H9 (cell line): ENCODE data around the gene CCSER2. TPM values are rescaled to one million over a fixed set of nuclear protein-coding genes. Genes with fewer than 3 reads are reported as not detected.

Experiments
- DNase-seq: peaks from one replicate; pipeline ENCODE4 v3.0.0-alpha.2; 2017
- H2AFZ ChIP-seq: one replicate; pipeline ENCODE4 v1.6.1; 2013; ENCODE audit warnings: mild to moderate bottlenecking, low read length, control low read depth, moderate library complexity
- H2AK5ac ChIP-seq: 2 replicates; pipeline ENCODE4 v1.6.1; 2013; ENCODE audit warnings: low read length, control low read depth, mixed read lengths; ENCODE audit not compliant: insufficient read length
- H2BK120ac ChIP-seq: one replicate; pipeline ENCODE4 v1.6.1; 2013; ENCODE audit warnings: low read depth, mild to moderate bottlenecking, low read length, control low read depth, inconsistent platforms; ENCODE audit not compliant: poor library complexity, severe bottlenecking
- H2BK12ac ChIP-seq: 2 replicates; pipeline ENCODE4 v1.6.1; 2013; ENCODE audit warnings: low read length, control low read depth, mixed read lengths, low read depth; ENCODE audit not compliant: insufficient read length
- H2BK15ac ChIP-seq: 2 replicates; pipeline ENCODE4 v1.6.1; 2013; ENCODE audit warnings: low read depth, low read length, control low read depth
- H2BK20ac ChIP-seq: one replicate; pipeline ENCODE4 v1.6.1; 2013; ENCODE audit warnings: low read depth, mild to moderate bottlenecking, low read length, control low read depth, inconsistent platforms; ENCODE audit not compliant: poor library complexity, severe bottlenecking
- H2BK5ac ChIP-seq: 2 replicates; pipeline ENCODE4 v1.6.1; 2013; ENCODE audit warnings: low read length, control low read depth, mixed read lengths; ENCODE audit not compliant: insufficient read length
- H3K14ac ChIP-seq: 2 replicates; pipeline ENCODE4 v1.6.1; 2013; ENCODE audit warnings: low read length, control low read depth; ENCODE audit not compliant: insufficient read depth
- H3K18ac ChIP-seq: 2 replicates; pipeline ENCODE4 v1.6.1; 2013; ENCODE audit warnings: low read depth, mild to moderate bottlenecking, mixed read lengths, low read length, control low read depth; ENCODE audit not compliant: insufficient read length
- H3K23ac ChIP-seq: 2 replicates; pipeline ENCODE4 v1.6.1; 2013; ENCODE audit warnings: low read length, control low read depth, mixed read lengths, low read depth; ENCODE audit not compliant: insufficient read length
- H3K23me2 ChIP-seq: 2 replicates; pipeline ENCODE4 v1.6.1; 2013; ENCODE audit warnings: low read depth, mild to moderate bottlenecking, mixed read lengths, low read length, control low read depth; ENCODE audit not compliant: insufficient read length, poor library complexity, severe bottlenecking
- H3K27ac ChIP-seq: 2 replicates; pipeline ENCODE4 v1.5.1; 2013; ENCODE audit warnings: low read length, control low read depth, mixed read lengths, low read depth; ENCODE audit not compliant: insufficient read length
- H3K27me3 ChIP-seq: 2 replicates; pipeline ENCODE4 v1.6.1; 2013; ENCODE audit warnings: low read length, control low read depth, inconsistent platforms; ENCODE audit not compliant: insufficient read depth
- H3K4ac ChIP-seq: 2 replicates; pipeline ENCODE4 v1.6.1; 2013; ENCODE audit warnings: low read depth, mild to moderate bottlenecking, control low read depth, inconsistent platforms, low read length, moderate library complexity
- H3K4me1 ChIP-seq: 2 replicates; pipeline ENCODE4 v1.6.1; 2013; ENCODE audit warnings: low read length, control low read depth, inconsistent platforms; ENCODE audit not compliant: insufficient read depth
- H3K4me2 ChIP-seq: 2 replicates; pipeline ENCODE4 v1.6.1; 2013; ENCODE audit warnings: low read length, control low read depth, mixed read lengths; ENCODE audit not compliant: insufficient read length, insufficient read depth
- H3K56ac ChIP-seq: 2 replicates; pipeline ENCODE4 v1.6.1; 2013; ENCODE audit warnings: low read depth, mild to moderate bottlenecking, mixed read lengths, low read length, control low read depth; ENCODE audit not compliant: insufficient read length
- H3K79me1 ChIP-seq: 2 replicates; pipeline ENCODE4 v1.6.1; 2013; ENCODE audit warnings: low read depth, mild to moderate bottlenecking, moderate library complexity, low read length, control low read depth, inconsistent platforms; ENCODE audit not compliant: insufficient read depth, poor library complexity, severe bottlenecking
- H3K79me2 ChIP-seq: 2 replicates; pipeline ENCODE4 v1.6.1; 2013; ENCODE audit warnings: low read length, control low read depth, inconsistent platforms; ENCODE audit not compliant: insufficient read depth
- H3K9ac ChIP-seq: 2 replicates; pipeline ENCODE4 v1.6.1; 2013; ENCODE audit warnings: low read length, control low read depth, mixed read lengths; ENCODE audit not compliant: insufficient read length; ENCODE audit errors: extremely low read depth
- H3K9me3 ChIP-seq: one replicate; pipeline ENCODE4 v1.6.1; 2013; ENCODE audit warnings: low read depth, low read length, inconsistent platforms; ENCODE audit not compliant: control insufficient read depth
- H3T11ph ChIP-seq: one replicate; pipeline ENCODE4 v1.6.1; 2013; ENCODE audit warnings: mild to moderate bottlenecking, low read length, control low read depth, inconsistent platforms
- H4K20me1 ChIP-seq: one replicate; pipeline ENCODE4 v1.6.1; 2013; ENCODE audit not compliant: control insufficient read depth, insufficient read length, insufficient read depth
- H4K5ac ChIP-seq: 2 replicates; pipeline ENCODE4 v1.6.1; 2013; ENCODE audit warnings: low read depth, mild to moderate bottlenecking, mixed read lengths, low read length, control low read depth; ENCODE audit not compliant: insufficient read length
- H4K8ac ChIP-seq: replicated peaks from 2 replicates; pipeline ENCODE4 v1.6.1; 2013; ENCODE audit warnings: low read length, control low read depth, mixed read lengths, low read depth; ENCODE audit not compliant: insufficient read length
- H4K91ac ChIP-seq: 2 replicates; pipeline ENCODE4 v1.6.1; 2013; ENCODE audit warnings: low read depth, mild to moderate bottlenecking, moderate library complexity, mixed read lengths, low read length, control low read depth; ENCODE audit not compliant: insufficient read length
- H3K27ac Mint-ChIP-seq, 3 experiments: 2 replicates in 2 of 3; 3 replicates in 1 of 3; pipeline ENCODE4 v1.8.0; 2020 to 2021; ENCODE audit warnings: mixed read lengths in 3 of 3, mild to moderate bottlenecking in 1 of 3, moderate library complexity in 1 of 3
- H3K27me3 Mint-ChIP-seq: 2 replicates; pipeline ENCODE4 v1.8.0; 2021; ENCODE audit warnings: low read depth, mild to moderate bottlenecking, moderate library complexity, mixed read lengths
- H3K36me3 Mint-ChIP-seq, 3 experiments: 2 replicates in 2 of 3; 3 replicates in 1 of 3; pipeline ENCODE4 v1.8.0; 2020 to 2021; ENCODE audit warnings: low read depth in 3 of 3, mixed read lengths in 3 of 3; ENCODE audit not compliant: insufficient read depth in 1 of 3
- H3K4me1 Mint-ChIP-seq, 2 experiments: 2 replicates each; pipeline ENCODE4 v1.8.0; 2020; ENCODE audit warnings: mixed read lengths in 2 of 2
- H3K4me3 Mint-ChIP-seq, 2 experiments: 2 replicates in 1 of 2; 3 replicates in 1 of 2; pipeline ENCODE4 v1.8.0; 2020 to 2021; ENCODE audit warnings: mild to moderate bottlenecking in 2 of 2, mixed read lengths in 2 of 2, moderate library complexity in 1 of 2
- H3K9me3 Mint-ChIP-seq, 2 experiments: 2 replicates in 1 of 2; 3 replicates in 1 of 2; pipeline ENCODE4 v1.8.0; 2020; ENCODE audit warnings: mild to moderate bottlenecking in 2 of 2, mixed read lengths in 2 of 2, moderate library complexity in 1 of 2
- WGBS: extraction: QIAGEN DNeasy Blood & Tissue Kit; methylation state at CpG from one replicate; pipeline ENCODE4 v1.1.7; 2013; ENCODE audit warnings: missing lambda C conversion rate, low lambda C conversion rate, mixed read lengths; ENCODE audit not compliant: insufficient read length; ENCODE audit errors: extremely low coverage; 5-methylcytosine and 5-hydroxymethylcytosine counted together
- total RNA-seq: library from RNA; stranded (reverse); gene quantifications from 2 replicates; pipeline ENCODE4 v1.2.1, GENCODE V29; 2021
- TF ChIP-seq, protein P1 (sequence below): fragments of 200-600 bp; sonication (generic); conservative IDR thresholded peaks from 3 replicates; pipeline ENCODE4 v1.8.0; 2021; ENCODE audit warnings: antibody characterized with exemption, mild to moderate bottlenecking

CCSER2 gene
- total RNA-seq, 1 experiment from 2014 or later: 22.2 TPM

DNA sequence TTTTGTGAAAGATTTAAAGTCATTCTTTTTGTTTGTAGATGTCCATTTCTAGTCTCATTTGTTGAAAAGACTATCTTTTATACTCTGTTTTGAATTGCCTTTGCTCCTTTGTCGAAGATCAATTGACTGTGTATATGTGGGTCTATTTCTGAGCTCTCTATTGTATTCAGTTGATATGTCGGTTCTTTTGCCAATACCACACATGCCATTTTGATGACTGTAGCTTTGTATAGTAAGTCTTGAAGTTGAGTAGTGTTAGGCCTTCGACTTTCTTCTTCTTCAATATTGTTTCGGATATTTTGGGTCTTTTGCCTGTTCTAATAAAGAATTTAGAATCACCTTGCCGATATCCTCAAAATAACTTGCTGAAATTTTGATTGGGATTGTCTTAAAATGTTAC, 104.5 kb downstream of the CCSER2 start:
- no CpG with 5 or more reads among the region's 5 CpGs for WGBS
- Histone ChIP-seq H3K4ac (no peak overlapping the region), H3K23me2 (no peaks in the 10 kb centered on the region), H3K79me2 (no peaks in the 10 kb centered on the region), H2BK12ac (no peak overlapping the region), H3K27me3 (no peaks in the 10 kb centered on the region), H3T11ph (no peak overlapping the region), H3K4me2 (no peak overlapping the region), H4K8ac (no peak overlapping the region), H3K27ac (no peak overlapping the region), H3K9ac (no peak overlapping the region), H3K4me1 (no peaks in the 10 kb centered on the region), H2BK20ac (no peak overlapping the region), H2AK5ac (no peak overlapping the region), H3K18ac (no peak overlapping the region), H3K9me3 (no peaks in the 10 kb centered on the region), H3K14ac (no peak overlapping the region), H4K5ac (no peak overlapping the region), H2AFZ (no peak overlapping the region), H2BK120ac (no peak overlapping the region), H4K91ac (no peak overlapping the region), H3K23ac (no peak overlapping the region), H2BK15ac (no peak overlapping the region), H3K56ac (no peak overlapping the region), H3K79me1 (peaks cover 3% of the 10 kb centered on the region), H2BK5ac (no peak overlapping the region), H4K20me1 (no peaks in the 10 kb centered on the region)
- no peak overlapping the region for H3K4me3 Mint-ChIP-seq
- H3K4me1 Mint-ChIP-seq: peaks cover 0 to 3% of the 10 kb centered on the region in 2 experiments; a peak in 1 of 4 replicates
- H3K27ac Mint-ChIP-seq: no peak overlapping the region
- TF ChIP-seq, protein P1, sequence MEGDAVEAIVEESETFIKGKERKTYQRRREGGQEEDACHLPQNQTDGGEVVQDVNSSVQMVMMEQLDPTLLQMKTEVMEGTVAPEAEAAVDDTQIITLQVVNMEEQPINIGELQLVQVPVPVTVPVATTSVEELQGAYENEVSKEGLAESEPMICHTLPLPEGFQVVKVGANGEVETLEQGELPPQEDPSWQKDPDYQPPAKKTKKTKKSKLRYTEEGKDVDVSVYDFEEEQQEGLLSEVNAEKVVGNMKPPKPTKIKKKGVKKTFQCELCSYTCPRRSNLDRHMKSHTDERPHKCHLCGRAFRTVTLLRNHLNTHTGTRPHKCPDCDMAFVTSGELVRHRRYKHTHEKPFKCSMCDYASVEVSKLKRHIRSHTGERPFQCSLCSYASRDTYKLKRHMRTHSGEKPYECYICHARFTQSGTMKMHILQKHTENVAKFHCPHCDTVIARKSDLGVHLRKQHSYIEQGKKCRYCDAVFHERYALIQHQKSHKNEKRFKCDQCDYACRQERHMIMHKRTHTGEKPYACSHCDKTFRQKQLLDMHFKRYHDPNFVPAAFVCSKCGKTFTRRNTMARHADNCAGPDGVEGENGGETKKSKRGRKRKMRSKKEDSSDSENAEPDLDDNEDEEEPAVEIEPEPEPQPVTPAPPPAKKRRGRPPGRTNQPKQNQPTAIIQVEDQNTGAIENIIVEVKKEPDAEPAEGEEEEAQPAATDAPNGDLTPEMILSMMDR: no peak
- peaks cover 5 to 12% (median 6%) of the 10 kb centered on the region in 3 experiments; a peak in 5 of 7 replicates for H3K36me3 Mint-ChIP-seq
- H3K9me3 Mint-ChIP-seq: peaks cover 0 to 5% of the 10 kb centered on the region in 2 experiments; a peak in 1 of 5 replicates
- no peak for DNase-seq
- no peaks in the 10 kb centered on the region for H3K27me3 Mint-ChIP-seq
